ENCODE data around the gene SHTN1.

The SHTN1 gene

GRCh38 chr10:116870949-116871348 lies 134.0 kb downstream of the SHTN1 start:
- no peak overlapping the region for H3K4me3 ChIP-seq (replicated peaks; ENCODE audit: insufficient read depth, low read length)
- DNase-seq (ENCODE audit: low read depth in 1 of 2, low spot score in 1 of 2): no peak
- no peaks in the 10 kb centered on the region for H3K27me3 ChIP-seq (ENCODE audit: insufficient read depth, poor library complexity, severe bottlenecking)
- no peak overlapping the region for H3K27ac ChIP-seq (replicated peaks)
- TF ChIP-seq REST (IDR thresholded peaks at IDR 0.05; ENCODE audit: insufficient replicate concordance, low read depth) (no peak), POLR2AphosphoS5 (IDR thresholded peaks at IDR 0.05; ENCODE audit: low read depth) (no peak), SPI1 (IDR thresholded peaks at IDR 0.05; ENCODE audit: borderline replicate concordance, low read depth) (no peak), GABPA (IDR thresholded peaks at IDR 0.05; ENCODE audit: low read depth) (no peak), CTCF (IDR thresholded peaks at IDR 0.05; ENCODE audit: insufficient read depth, low read length) (no peak)

GRCh38 chr10:116868722-116869121 lies 136.3 kb downstream of the SHTN1 start:
- no peak for DNase-seq (ENCODE audit: low read depth in 1 of 2, low spot score in 1 of 2)
- Histone ChIP-seq H3K4me3 (replicated peaks; ENCODE audit: insufficient read depth, low read length) (no peak overlapping the region), H3K27ac (replicated peaks) (no peak overlapping the region), H3K27me3 (ENCODE audit: insufficient read depth, poor library complexity, severe bottlenecking) (no peaks in the 10 kb centered on the region)
- TF ChIP-seq POLR2AphosphoS5 (IDR thresholded peaks at IDR 0.05; ENCODE audit: low read depth): no peak
- no peak for TF ChIP-seq REST (IDR thresholded peaks at IDR 0.05; ENCODE audit: insufficient replicate concordance, low read depth)
- no peak for TF ChIP-seq CTCF (IDR thresholded peaks at IDR 0.05; ENCODE audit: insufficient read depth, low read length)
- TF ChIP-seq SPI1 (IDR thresholded peaks at IDR 0.05; ENCODE audit: borderline replicate concordance, low read depth): no peak
- TF ChIP-seq GABPA (IDR thresholded peaks at IDR 0.05; ENCODE audit: low read depth): no peak

DNA sequence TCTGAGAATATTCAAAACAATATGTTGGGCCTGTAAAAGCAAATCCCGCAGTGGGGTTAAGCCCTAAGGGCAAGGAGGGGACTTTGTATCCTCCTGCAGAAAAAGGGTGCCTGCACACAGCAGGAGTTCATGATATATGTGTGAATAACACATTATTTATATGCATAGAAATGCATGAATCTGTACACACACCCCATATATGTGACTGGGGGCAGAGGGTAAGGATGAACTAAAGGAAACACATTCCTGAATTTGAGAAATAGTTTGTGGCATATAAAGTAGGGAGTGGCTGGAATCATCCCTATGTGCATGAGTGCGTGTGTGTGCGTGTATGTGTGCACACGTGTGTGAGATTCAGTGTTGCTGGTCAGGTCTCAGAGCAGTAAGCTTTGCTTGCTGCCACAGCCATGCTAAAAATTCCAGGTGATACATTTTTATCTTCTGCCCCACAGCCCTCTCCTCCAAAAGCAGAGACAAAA lies 136.8 kb downstream of the SHTN1 start:
- H3K4me3 ChIP-seq (replicated peaks; ENCODE audit: insufficient read depth, low read length): no peak overlapping the region
- no peak for DNase-seq (ENCODE audit: low read depth in 1 of 2, low spot score in 1 of 2)
- no peak for TF ChIP-seq GABPA (IDR thresholded peaks at IDR 0.05; ENCODE audit: low read depth)
- no peak overlapping the region for H3K27ac ChIP-seq (replicated peaks)
- no peaks in the 10 kb centered on the region for H3K27me3 ChIP-seq (ENCODE audit: insufficient read depth, poor library complexity, severe bottlenecking)

DNA sequence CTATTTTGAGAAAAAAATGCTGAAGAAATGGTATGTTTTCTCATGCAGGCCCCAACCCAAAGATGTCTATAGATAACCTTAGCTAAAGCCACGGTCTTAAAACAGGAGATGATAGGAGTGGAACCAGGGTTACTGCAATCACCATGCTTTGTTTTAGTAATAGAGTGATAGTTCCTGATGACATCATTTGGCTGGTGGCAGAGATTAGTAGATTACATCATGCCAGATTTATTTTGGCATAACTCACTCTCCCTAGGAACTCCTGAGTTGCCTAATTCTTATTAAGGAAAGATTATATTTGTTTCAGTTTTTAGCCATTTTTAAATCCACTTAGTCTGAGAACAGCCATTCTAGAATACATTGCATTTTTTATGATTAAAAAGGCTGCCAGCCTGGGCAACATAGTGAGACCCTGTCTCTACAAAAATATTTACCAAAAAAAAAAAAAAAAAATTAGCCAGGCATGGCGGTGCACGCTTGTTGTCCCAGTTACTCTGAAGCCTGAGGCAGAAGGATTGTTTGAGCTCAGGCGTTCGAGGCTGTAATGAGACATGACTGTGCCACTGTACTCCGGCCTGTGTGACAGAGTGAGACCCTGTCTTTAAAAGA lies 137.9 kb downstream of the SHTN1 start:
- Histone ChIP-seq H3K4me3 (replicated peaks; ENCODE audit: insufficient read depth, low read length) (no peak overlapping the region), H3K27ac (replicated peaks) (no peak overlapping the region), H3K27me3 (ENCODE audit: insufficient read depth, poor library complexity, severe bottlenecking) (no peaks in the 10 kb centered on the region)
- no peak for DNase-seq (ENCODE audit: low read depth in 1 of 2, low spot score in 1 of 2)
- TF ChIP-seq REST (IDR thresholded peaks at IDR 0.05; ENCODE audit: insufficient replicate concordance, low read depth) (no peak), SPI1 (IDR thresholded peaks at IDR 0.05; ENCODE audit: borderline replicate concordance, low read depth) (no peak), CTCF (IDR thresholded peaks at IDR 0.05; ENCODE audit: insufficient read depth, low read length) (no peak), POLR2AphosphoS5 (IDR thresholded peaks at IDR 0.05; ENCODE audit: low read depth) (no peak), GABPA (IDR thresholded peaks at IDR 0.05; ENCODE audit: low read depth) (no peak)
